A673 (cell line): ENCODE results near the gene TEX51. TPM values are rescaled to one million over a fixed set of nuclear protein-coding genes. Genes with fewer than 3 reads are reported as not detected.

Experiments used
- BruUV-seq: library from RNA; stranded (reverse); fragments of 400-500 nt; replicated peaks from 2 replicates; lab custom pipeline; 2021; lab: Mats Ljungman, UMichigan
- CTCF ChIA-PET: fragments of 300-600 bp; sonication (Branson Sonifier 250); formaldehyde crosslinking; loops from one replicate; lab custom pipeline; 2022; ENCODE audit warnings: antibody characterized with exemption; lab: Charles Lee
- POLR2A ChIA-PET: fragments of 300-600 bp; sonication (Branson Sonifier 250); formaldehyde crosslinking; loops from one replicate; lab custom pipeline; 2022; ENCODE audit warnings: antibody characterized with exemption; ENCODE audit not compliant: low non-redundant PET; lab: Charles Lee
- DNase-seq: peaks from one replicate; pipeline ENCODE4 v3.0.0-alpha.2; 2015; ENCODE audit warnings: low spot score
- H3K27ac ChIP-seq: fragments of 200-600 bp; sonication (generic); 2 replicates; pipeline ENCODE4 v1.5.1; 2016; ENCODE audit warnings: mixed run types, low read depth, mild to moderate bottlenecking, mixed read lengths, antibody characterized with exemption, low read length; ENCODE audit not compliant: poor library complexity, severe bottlenecking
- H3K27me3 ChIP-seq: fragments of 200-600 bp; sonication (generic); replicated peaks from 2 replicates; pipeline ENCODE4 v1.6.1; 2017; ENCODE audit warnings: mixed run types, low read depth, mild to moderate bottlenecking, mixed read lengths, antibody characterized with exemption, low read length; ENCODE audit not compliant: insufficient read depth, poor library complexity
- H3K36me3 ChIP-seq: fragments of 200-600 bp; sonication (generic); 2 replicates; pipeline ENCODE4 v1.6.1; 2016; ENCODE audit warnings: mixed run types, mild to moderate bottlenecking, mixed read lengths, antibody characterized with exemption, low read length; ENCODE audit not compliant: insufficient read depth, poor library complexity, severe bottlenecking
- H3K4me1 ChIP-seq: fragments of 200-600 bp; sonication (generic); 2 replicates; pipeline ENCODE4 v1.6.1; 2017; ENCODE audit warnings: mixed run types, mild to moderate bottlenecking, mixed read lengths, antibody characterized with exemption, low read length; ENCODE audit not compliant: insufficient read depth, poor library complexity, severe bottlenecking
- H3K4me3 ChIP-seq: fragments of 200-600 bp; sonication (generic); 2 replicates; pipeline ENCODE4 v1.5.1; 2016; ENCODE audit warnings: low read depth, mixed run types, mild to moderate bottlenecking, mixed read lengths, low read length; ENCODE audit not compliant: poor library complexity, severe bottlenecking
- H3K9me3 ChIP-seq: fragments of 200-600 bp; sonication (generic); 2 replicates; pipeline ENCODE4 v1.6.1; 2016; ENCODE audit warnings: mixed run types, low read depth, mild to moderate bottlenecking, mixed read lengths, antibody characterized with exemption, low read length; ENCODE audit not compliant: poor library complexity, severe bottlenecking
- EZH2 ChIP-seq: fragments of 200-600 bp; sonication (generic); IDR thresholded peaks from 2 replicates; pipeline ENCODE4 v1.6.1; 2017; ENCODE audit warnings: borderline replicate concordance, low read depth, mild to moderate bottlenecking, mixed read lengths, antibody characterized with exemption, low read length; ENCODE audit not compliant: poor library complexity, severe bottlenecking
- intact Hi-C: fragments of 100-400 bp; cut with micrococcal nuclease; formaldehyde crosslinking; loops from one replicate; pipeline ENCODE4 v1.10.0; 2022; ENCODE audit not compliant: unreplicated experiment
- total RNA-seq: library from RNA; stranded (reverse); gene quantifications from 2 replicates; pipeline ENCODE4 v1.2.3, GENCODE V29; 2021
- TF ChIP-seq, protein P1 (sequence below): fragments of 300-800, 200-600 bp; sonication (generic); conservative IDR thresholded peaks from 2 replicates; pipeline ENCODE4 v1.5.1; 2017; ENCODE audit warnings: low read depth, mild to moderate bottlenecking, antibody characterized with exemption, low read length, moderate library complexity, mixed read lengths

TEX51 gene
- total RNA-seq, 1 experiment from 2014 or later, result not detected

DNA sequence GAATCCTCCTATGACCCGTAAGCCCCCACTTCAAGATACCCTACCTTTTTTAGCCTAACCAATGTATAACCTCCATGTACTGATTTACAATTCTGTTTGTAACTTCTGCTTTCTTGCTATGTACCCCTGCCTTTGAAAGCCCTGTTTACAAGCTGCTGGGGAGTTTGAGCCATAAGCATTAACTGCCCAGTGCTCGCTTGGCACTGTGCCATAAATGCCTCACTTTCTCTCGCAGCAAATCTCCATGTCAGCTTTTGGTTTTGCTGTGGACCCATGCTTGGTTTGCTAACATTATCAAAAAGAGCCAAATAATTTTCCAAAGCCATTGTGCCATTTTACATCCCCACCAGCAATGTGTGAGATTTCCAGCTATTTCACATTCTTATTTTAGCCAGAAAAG is 51.8 kb downstream of the TEX51 start:
- BruUV-seq, result no TSS peak
- peaks cover 23% of the 10 kb centered on the region for H3K27me3 ChIP-seq
- DNase-seq, result no peak
- CTCF ChIA-PET, result no interaction called here
- no peaks in the 10 kb centered on the region for H3K36me3 ChIP-seq
- POLR2A ChIA-PET, result no interaction called here
- TF ChIP-seq, protein P1, sequence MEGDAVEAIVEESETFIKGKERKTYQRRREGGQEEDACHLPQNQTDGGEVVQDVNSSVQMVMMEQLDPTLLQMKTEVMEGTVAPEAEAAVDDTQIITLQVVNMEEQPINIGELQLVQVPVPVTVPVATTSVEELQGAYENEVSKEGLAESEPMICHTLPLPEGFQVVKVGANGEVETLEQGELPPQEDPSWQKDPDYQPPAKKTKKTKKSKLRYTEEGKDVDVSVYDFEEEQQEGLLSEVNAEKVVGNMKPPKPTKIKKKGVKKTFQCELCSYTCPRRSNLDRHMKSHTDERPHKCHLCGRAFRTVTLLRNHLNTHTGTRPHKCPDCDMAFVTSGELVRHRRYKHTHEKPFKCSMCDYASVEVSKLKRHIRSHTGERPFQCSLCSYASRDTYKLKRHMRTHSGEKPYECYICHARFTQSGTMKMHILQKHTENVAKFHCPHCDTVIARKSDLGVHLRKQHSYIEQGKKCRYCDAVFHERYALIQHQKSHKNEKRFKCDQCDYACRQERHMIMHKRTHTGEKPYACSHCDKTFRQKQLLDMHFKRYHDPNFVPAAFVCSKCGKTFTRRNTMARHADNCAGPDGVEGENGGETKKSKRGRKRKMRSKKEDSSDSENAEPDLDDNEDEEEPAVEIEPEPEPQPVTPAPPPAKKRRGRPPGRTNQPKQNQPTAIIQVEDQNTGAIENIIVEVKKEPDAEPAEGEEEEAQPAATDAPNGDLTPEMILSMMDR, result no peak
- TF ChIP-seq EZH2, result no peak
- H3K27ac ChIP-seq, result no peak overlapping the region
- intact Hi-C loops, result no loop called here
- no peaks in the 10 kb centered on the region for H3K4me1 ChIP-seq
- H3K9me3 ChIP-seq, result no peaks in the 10 kb centered on the region
- H3K4me3 ChIP-seq, result no peak overlapping the region

Other genes with a start within 250 kb of the TEX51 start
- 0.75 TPM in 1 of 2 replicates, not detected in the other for gene GYPC, start 242.7 kb upstream of the TEX51 start, total RNA-seq
- 34.1 and 36.2 TPM in 2 replicates for gene BIN1, start 208.3 kb downstream of the TEX51 start, total RNA-seq